HepG2 (cell line): ENCODE measurements around the gene MRPL27. TPM values are rescaled to one million over a fixed set of nuclear protein-coding genes. Genes with fewer than 3 reads are reported as not detected.

ENCODE experiments used
- AGO2 ChIP-seq: fragments of 200-400 bp; formaldehyde crosslinking; optimal IDR thresholded peaks from 2 replicates; pipeline ENCODE3; 2017; ENCODE audit warnings: mild to moderate bottlenecking, low read depth, low read length, moderate library complexity
- DNMT3B ChIP-seq: conservative IDR thresholded peaks from 2 replicates; pipeline ENCODE4 v1.6.1; 2016; ENCODE audit warnings: missing biosample characterization, control low read depth
- KDM4B ChIP-seq: sonication (generic); formaldehyde crosslinking; IDR thresholded peaks from 2 replicates; pipeline ENCODE4 v1.4.0; 2020; ENCODE audit warnings: missing genetic modification reagents
- SALL2 ChIP-seq: sonication (generic); formaldehyde crosslinking; IDR thresholded peaks from 2 replicates; pipeline ENCODE4 v1.8.1; 2023; ENCODE audit warnings: mild to moderate bottlenecking, missing genetic modification reagents, inconsistent platforms
- TEAD3 ChIP-seq: optimal IDR thresholded peaks from 2 replicates; pipeline ENCODE3; 2016; ENCODE audit warnings: borderline replicate concordance
- U2AF1 ChIP-seq: fragments of 200-400 bp; formaldehyde crosslinking; optimal IDR thresholded peaks from 2 replicates; pipeline ENCODE3; 2017; ENCODE audit warnings: mild to moderate bottlenecking, low read depth, low read length
- ZFX ChIP-seq: sonication (generic); formaldehyde crosslinking; IDR thresholded peaks from 2 replicates; pipeline ENCODE4 v1.4.0; 2020; ENCODE audit warnings: mild to moderate bottlenecking, low read depth, missing genetic modification reagents, moderate library complexity
- ZNF530 ChIP-seq: sonication (generic); formaldehyde crosslinking; IDR thresholded peaks from 2 replicates; pipeline ENCODE4 v1.5.0; 2020; ENCODE audit warnings: low read depth, mild to moderate bottlenecking, missing genetic modification reagents
- ZNF563 ChIP-seq: sonication (generic); formaldehyde crosslinking; IDR thresholded peaks from 2 replicates; pipeline ENCODE4 v1.8.0; 2022; ENCODE audit warnings: mild to moderate bottlenecking, moderate library complexity, missing genetic modification reagents
- ZNF841 ChIP-seq: sonication (generic); formaldehyde crosslinking; IDR thresholded peaks from 2 replicates; pipeline ENCODE4 v1.8.1; 2023; ENCODE audit warnings: missing genetic modification reagents, borderline replicate concordance
- polyA plus RNA-seq, 8 experiments: library from polyadenylated mRNA; depleted of rRNA in 3 of 8; stranded (reverse) in 7 of 8; unstranded in 1 of 8; fragments of >200 nt; fragmentation: Illumina TruSeq in 4 of 8; extraction: Trizol in 4 of 8; gene quantifications; 2 replicates each; pipeline versions ENCODE4 v1.2.1 to v1.2.3, GENCODE V29; 2011 to 2016; ENCODE audit warnings: low read depth in 4 of 8, missing spikeins in 1 of 8, mixed read lengths in 1 of 8; ENCODE audit not compliant: insufficient read depth in 1 of 8
- total RNA-seq, 5 experiments: library from RNA; depleted of rRNA; stranded (reverse); fragments of >200 nt; fragmentation: Illumina TruSeq; extraction: Trizol; gene quantifications; 2 replicates each; pipeline ENCODE4 v1.2.3, GENCODE V29; 2016; ENCODE audit warnings: low read depth in 1 of 5
- TF ChIP-seq, protein P1 (sequence below): IDR thresholded peaks from 2 replicates; pipeline ENCODE4 v1.6.1; 2012; ENCODE audit warnings: low read length, improper control_type of control experiment
- TF ChIP-seq, protein P2 (sequence below), 2 experiments: fragments of 450-650 bp in 1 of 2; sonication (generic) in 1 of 2; formaldehyde crosslinking in 1 of 2; IDR thresholded peaks; 2 replicates each; pipeline versions ENCODE4 v1.6.1 to v1.8.0; 2016 to 2022; ENCODE audit warnings: antibody characterized with exemption in 1 of 2, mild to moderate bottlenecking in 1 of 2, missing genetic modification reagents in 1 of 2
- TF ChIP-seq, protein P3 (sequence below): sonication (generic); formaldehyde crosslinking; IDR thresholded peaks from 2 replicates; pipeline ENCODE4 v1.4.0; 2020; ENCODE audit warnings: missing genetic modification reagents

MRPL27 gene
- total and polyA plus RNA-seq, 2 of the 13 experiments (the other 11 are each of a cell fraction or from before 2014, with no cell fraction given) = 137 to 217 TPM

DNA sequence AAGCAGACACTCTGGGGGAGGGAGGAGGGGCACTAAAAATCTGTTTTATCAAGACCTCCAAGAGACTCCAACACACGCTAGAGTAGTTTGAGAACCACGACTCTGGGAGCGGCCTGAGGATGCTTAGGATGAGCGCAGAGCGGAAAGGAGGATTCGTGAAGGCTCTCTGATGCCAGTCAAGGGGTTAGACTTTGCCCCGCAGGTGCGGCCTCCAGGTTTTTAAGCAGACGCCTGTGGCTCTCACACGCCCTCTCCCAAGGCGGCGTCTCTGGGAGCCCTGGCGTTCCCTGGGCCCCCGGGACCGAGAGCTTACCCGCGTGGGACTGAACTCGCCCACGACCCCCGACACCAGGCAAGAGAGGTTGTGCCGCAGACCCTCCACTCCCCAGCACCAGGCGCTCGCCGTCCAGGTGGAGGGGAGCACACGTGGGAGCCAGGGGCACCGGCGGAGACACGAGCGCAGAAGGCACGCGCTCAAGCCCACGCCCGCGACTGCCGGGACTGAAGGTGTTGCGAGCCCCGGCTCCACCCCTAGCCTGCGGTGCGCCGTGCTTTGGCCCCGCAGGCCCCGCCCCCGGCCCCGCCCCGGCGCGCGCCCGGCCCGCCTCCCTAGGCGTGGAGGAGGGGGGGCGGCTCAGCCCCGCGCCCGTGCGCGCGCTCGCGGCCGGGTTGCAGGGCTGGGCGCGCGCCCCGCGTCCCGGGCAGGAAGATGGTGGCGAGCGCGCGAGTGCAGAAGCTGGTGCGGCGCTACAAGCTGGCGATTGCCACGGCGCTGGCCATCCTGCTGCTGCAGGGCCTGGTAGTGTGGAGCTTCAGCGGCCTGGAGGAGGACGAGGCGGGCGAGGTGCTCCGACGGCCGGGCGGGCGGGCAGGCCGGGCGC is 27.3 kb downstream of the MRPL27 start, which contains the start of gene XYLT2 (continued):
- TF ChIP-seq ZNF841 (CRISPR knock-in tag) (peak; percentile 54; the same call in 1 of the 2 replicates), DNMT3B (CRISPR knock-in tag) (no peak), KDM4B (CRISPR knock-in tag) (no peak), U2AF1 (no peak), ZNF563 (CRISPR knock-in tag) (peak; percentile 68; the same call in 1 of the 2 replicates), ZNF530 (CRISPR knock-in tag) (no peak), AGO2 (no peak), ZFX (CRISPR knock-in tag) (peak; percentile 84), TEAD3 (peak; percentile 11), SALL2 (CRISPR knock-in tag) (0 out of 2 replicates have a peak, but pooled peaks have one; percentile 64)
- TF ChIP-seq, protein P1, sequence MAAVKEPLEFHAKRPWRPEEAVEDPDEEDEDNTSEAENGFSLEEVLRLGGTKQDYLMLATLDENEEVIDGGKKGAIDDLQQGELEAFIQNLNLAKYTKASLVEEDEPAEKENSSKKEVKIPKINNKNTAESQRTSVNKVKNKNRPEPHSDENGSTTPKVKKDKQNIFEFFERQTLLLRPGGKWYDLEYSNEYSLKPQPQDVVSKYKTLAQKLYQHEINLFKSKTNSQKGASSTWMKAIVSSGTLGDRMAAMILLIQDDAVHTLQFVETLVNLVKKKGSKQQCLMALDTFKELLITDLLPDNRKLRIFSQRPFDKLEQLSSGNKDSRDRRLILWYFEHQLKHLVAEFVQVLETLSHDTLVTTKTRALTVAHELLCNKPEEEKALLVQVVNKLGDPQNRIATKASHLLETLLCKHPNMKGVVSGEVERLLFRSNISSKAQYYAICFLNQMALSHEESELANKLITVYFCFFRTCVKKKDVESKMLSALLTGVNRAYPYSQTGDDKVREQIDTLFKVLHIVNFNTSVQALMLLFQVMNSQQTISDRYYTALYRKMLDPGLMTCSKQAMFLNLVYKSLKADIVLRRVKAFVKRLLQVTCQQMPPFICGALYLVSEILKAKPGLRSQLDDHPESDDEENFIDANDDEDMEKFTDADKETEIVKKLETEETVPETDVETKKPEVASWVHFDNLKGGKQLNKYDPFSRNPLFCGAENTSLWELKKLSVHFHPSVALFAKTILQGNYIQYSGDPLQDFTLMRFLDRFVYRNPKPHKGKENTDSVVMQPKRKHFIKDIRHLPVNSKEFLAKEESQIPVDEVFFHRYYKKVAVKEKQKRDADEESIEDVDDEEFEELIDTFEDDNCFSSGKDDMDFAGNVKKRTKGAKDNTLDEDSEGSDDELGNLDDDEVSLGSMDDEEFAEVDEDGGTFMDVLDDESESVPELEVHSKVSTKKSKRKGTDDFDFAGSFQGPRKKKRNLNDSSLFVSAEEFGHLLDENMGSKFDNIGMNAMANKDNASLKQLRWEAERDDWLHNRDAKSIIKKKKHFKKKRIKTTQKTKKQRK = no peak
- TF ChIP-seq, protein P2, sequence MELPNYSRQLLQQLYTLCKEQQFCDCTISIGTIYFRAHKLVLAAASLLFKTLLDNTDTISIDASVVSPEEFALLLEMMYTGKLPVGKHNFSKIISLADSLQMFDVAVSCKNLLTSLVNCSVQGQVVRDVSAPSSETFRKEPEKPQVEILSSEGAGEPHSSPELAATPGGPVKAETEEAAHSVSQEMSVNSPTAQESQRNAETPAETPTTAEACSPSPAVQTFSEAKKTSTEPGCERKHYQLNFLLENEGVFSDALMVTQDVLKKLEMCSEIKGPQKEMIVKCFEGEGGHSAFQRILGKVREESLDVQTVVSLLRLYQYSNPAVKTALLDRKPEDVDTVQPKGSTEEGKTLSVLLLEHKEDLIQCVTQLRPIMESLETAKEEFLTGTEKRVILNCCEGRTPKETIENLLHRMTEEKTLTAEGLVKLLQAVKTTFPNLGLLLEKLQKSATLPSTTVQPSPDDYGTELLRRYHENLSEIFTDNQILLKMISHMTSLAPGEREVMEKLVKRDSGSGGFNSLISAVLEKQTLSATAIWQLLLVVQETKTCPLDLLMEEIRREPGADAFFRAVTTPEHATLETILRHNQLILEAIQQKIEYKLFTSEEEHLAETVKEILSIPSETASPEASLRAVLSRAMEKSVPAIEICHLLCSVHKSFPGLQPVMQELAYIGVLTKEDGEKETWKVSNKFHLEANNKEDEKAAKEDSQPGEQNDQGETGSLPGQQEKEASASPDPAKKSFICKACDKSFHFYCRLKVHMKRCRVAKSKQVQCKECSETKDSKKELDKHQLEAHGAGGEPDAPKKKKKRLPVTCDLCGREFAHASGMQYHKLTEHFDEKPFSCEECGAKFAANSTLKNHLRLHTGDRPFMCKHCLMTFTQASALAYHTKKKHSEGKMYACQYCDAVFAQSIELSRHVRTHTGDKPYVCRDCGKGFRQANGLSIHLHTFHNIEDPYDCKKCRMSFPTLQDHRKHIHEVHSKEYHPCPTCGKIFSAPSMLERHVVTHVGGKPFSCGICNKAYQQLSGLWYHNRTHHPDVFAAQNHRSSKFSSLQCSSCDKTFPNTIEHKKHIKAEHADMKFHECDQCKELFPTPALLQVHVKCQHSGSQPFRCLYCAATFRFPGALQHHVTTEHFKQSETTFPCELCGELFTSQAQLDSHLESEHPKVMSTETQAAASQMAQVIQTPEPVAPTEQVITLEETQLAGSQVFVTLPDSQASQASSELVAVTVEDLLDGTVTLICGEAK (IDR thresholded peaks at IDR 0.05) = no peak
- TF ChIP-seq, protein P2 (CRISPR knock-in tag; IDR thresholded peaks at IDR 0.05) = no peak
- TF ChIP-seq, protein P3, sequence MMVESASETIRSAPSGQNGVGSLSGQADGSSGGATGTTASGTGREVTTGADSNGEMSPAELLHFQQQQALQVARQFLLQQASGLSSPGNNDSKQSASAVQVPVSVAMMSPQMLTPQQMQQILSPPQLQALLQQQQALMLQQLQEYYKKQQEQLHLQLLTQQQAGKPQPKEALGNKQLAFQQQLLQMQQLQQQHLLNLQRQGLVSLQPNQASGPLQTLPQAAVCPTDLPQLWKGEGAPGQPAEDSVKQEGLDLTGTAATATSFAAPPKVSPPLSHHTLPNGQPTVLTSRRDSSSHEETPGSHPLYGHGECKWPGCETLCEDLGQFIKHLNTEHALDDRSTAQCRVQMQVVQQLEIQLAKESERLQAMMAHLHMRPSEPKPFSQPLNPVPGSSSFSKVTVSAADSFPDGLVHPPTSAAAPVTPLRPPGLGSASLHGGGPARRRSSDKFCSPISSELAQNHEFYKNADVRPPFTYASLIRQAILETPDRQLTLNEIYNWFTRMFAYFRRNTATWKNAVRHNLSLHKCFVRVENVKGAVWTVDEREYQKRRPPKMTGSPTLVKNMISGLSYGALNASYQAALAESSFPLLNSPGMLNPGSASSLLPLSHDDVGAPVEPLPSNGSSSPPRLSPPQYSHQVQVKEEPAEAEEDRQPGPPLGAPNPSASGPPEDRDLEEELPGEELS (CRISPR knock-in tag) = 0 out of 2 replicates have a peak, but pooled peaks have one; percentile 6
